AG10803 (cell line): ENCODE measurements around the gene ZNF407.
A peak's percentile ranks its signal among the peaks of the same experiment; 100 is the strongest.

Experiments
- DNase-seq: peaks from one replicate; pipeline ENCODE4 v3.0.0; 2010; ENCODE audit warnings: low read depth
- H3K4me3 ChIP-seq: 2 replicates; pipeline ENCODE4 v1.5.1; 2011; ENCODE audit warnings: mild to moderate bottlenecking, low read length, control low read depth
- TF ChIP-seq, protein P1 (sequence below): conservative IDR thresholded peaks from 2 replicates; pipeline ENCODE4 v1.5.1; 2011; ENCODE audit warnings: mild to moderate bottlenecking, low read length, control low read depth, inconsistent platforms

ZNF407 gene

DNA sequence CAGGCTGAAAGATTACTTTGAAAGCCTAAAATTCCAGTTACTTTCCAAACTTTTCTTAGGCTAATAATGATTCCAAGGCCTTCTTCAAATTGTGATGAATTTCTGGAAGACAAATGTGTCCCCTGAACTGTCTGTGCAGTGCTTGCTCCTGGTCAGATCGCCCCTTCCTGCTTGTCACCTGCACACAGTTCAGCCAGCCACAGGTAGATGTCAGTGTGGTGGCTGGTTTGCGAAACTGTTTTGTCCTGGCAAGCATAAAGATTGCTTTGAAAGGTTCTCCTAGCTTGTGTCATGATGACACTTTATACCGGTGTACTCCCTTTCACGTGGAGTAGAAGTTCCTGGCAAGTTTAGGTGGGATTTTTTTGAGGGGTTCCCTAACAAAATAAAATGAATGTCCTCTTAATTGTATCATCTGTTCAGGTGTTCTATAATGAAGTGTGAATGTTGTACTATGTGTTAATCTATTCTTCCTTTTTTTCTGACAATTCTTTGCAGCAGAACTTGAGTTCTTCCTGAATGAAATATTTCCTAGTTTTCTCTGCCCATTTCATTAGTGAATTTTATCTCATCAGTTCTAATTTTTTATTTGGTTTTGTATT lies 298.8 kb downstream of the ZNF407 start:
- no peak for DNase-seq
- TF ChIP-seq, protein P1, sequence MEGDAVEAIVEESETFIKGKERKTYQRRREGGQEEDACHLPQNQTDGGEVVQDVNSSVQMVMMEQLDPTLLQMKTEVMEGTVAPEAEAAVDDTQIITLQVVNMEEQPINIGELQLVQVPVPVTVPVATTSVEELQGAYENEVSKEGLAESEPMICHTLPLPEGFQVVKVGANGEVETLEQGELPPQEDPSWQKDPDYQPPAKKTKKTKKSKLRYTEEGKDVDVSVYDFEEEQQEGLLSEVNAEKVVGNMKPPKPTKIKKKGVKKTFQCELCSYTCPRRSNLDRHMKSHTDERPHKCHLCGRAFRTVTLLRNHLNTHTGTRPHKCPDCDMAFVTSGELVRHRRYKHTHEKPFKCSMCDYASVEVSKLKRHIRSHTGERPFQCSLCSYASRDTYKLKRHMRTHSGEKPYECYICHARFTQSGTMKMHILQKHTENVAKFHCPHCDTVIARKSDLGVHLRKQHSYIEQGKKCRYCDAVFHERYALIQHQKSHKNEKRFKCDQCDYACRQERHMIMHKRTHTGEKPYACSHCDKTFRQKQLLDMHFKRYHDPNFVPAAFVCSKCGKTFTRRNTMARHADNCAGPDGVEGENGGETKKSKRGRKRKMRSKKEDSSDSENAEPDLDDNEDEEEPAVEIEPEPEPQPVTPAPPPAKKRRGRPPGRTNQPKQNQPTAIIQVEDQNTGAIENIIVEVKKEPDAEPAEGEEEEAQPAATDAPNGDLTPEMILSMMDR = no peak

DNA sequence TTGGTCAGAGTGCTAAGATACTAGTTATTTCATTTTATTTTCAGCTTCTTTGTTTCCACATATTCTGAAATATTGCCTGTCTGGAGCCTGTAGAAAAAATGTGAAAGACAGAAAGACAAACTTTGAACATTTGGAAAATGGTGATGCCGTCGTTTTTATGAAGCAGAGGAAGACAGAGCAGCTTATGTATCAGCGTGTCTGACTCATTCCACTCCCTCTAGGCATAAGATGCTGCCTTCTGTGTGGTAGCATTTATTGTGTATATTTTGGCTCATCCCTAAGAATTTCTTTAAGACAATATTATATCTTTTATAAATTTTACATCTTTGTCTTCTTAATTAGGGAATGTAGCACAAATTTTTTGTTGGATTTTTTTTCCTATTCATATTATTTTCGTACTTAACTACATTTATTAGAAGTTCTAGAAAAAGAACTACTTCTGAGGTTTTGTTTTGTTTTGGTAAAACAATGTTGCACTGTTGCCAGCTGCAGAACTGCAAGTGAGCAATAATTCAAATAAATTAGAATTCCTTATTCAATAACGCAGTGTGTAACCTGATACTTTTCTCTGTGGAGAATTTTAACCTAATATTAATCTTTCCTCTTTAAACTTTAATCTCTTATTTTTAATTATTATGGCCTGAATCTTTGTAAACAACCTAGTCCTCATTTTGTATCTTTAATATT lies 300.4 kb downstream of the ZNF407 start:
- H3K4me3 ChIP-seq = no peak overlapping the region
- TF ChIP-seq, protein P1 = no peak
- DNase-seq = peak; percentile 51

More for the DNA sequence above, 298.8 kb downstream of the ZNF407 start:
- H3K4me3 ChIP-seq = no peak overlapping the region

DNA sequence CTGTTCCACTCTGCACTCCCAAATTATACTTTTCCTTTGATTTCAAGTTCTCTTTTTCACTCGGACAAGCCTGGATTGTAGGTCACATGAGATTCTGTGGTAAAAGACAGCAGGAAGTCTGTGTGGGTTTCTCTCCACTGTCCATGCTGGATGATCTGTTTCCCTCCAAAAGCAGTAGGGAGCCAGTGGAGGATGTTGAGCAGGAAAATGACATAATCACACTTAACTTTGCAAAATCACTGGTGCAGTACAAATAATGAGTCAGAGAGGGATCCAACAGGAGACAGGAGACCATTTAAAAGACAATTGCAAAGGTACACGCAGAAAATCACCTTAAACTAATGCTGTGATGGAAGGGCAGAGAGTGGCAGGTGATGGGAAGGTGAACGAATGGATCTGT lies 301.3 kb downstream of the ZNF407 start:
- H3K4me3 ChIP-seq = no peak overlapping the region
- TF ChIP-seq, protein P1 = no peak
- DNase-seq = peak; percentile 19

- TF ChIP-seq, protein P1 = no peak
- H3K4me3 ChIP-seq = no peak overlapping the region
- no peak for DNase-seq
These were observed 301.9 kb downstream of the ZNF407 start for GRCh38 chr18:74899554-74899953.

- no peak for DNase-seq
These were observed 303.9 kb downstream of the ZNF407 start for GRCh38 chr18:74901362-74902146.

GRCh38 chr18:74902147-74902455 lies 304.4 kb downstream of the ZNF407 start:
- TF ChIP-seq, protein P1 = no peak
- DNase-seq = no peak
- H3K4me3 ChIP-seq = no peak overlapping the region

More at GRCh38 chr18:74901362-74902146, 303.9 kb downstream of the ZNF407 start:
- TF ChIP-seq, protein P1 = no peak
- no peak overlapping the region for H3K4me3 ChIP-seq
